Smooth muscle cell of the brain vasculature (primary cell): Measurements from ENCODE around the gene WASL.

ENCODE experiments used
- DNase-seq: peaks from one replicate; pipeline ENCODE4 v3.0.0-alpha.2; 2012; ENCODE audit warnings: low read depth, low spot score

WASL gene

DNA sequence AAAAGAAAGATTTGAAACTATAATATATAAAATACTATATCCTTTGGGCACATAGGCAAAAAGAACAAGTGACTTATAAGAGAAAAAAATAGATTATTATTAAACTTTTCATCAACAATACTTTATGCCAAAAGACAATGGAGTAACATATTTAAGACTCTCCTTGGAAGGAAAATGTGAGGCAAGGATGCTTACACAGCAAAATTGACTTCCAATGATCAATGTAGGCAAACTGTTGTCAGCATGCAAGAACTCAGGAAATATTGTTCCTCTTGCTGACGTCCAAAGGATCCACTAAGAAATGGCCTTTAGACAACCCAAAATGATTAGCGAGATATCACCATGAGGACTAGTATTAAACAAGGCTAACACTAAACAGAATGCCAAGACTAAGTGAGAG lies 116.0 kb downstream of the WASL start:
- DNase-seq = no peak
